Measurements from ENCODE around the gene TRIO. TPM values are rescaled to one million over a fixed set of nuclear protein-coding genes. Genes with fewer than 3 reads are reported as not detected.

The TRIO gene
- total and polyA plus RNA-seq, 2 of the 8 experiments (the other 6 are each of a cell fraction or from before 2014, with no cell fraction given) = 35.1 to 69.1 TPM

- 88% methylated on average over 1 of the region's 1 CpG; no CpG with 5 or more reads in 1 of the 2 experiments for WGBS, 2 experiments (ENCODE audit: extremely low coverage in 1 of 2, insufficient coverage in 1 of 2, insufficient read length in 1 of 2, insufficient replicate concordance in 2 of 2, low coverage in 1 of 2, low lambda C conversion rate in 2 of 2, missing lambda C conversion rate in 1 of 2)
- H4K20me1 ChIP-seq (replicated peaks in 1 of 2; ENCODE audit: control insufficient read depth in 1 of 2, insufficient read depth in 2 of 2, low read length in 2 of 2) = peaks cover 7 to 9% of the 10 kb centered on the region in 2 experiments
- POLR2A ChIA-PET (ENCODE audit: partially characterized antibody) = no interaction called here
- TF ChIP-seq RBBP5 (IDR thresholded peaks at IDR 0.05; ENCODE audit: borderline replicate concordance, low read depth, low read length) = no peak
- no peak for TF ChIP-seq USF2 (IDR thresholded peaks at IDR 0.05; ENCODE audit: low read length)
- no peak for TF ChIP-seq SP2 (IDR thresholded peaks at IDR 0.05; ENCODE audit: low read length)
- no peak for TF ChIP-seq ATF3 (IDR thresholded peaks at IDR 0.05; ENCODE audit: insufficient read depth, low read depth, low read length)
These were observed 213.2 kb downstream of the TRIO start for GRCh38 chr5:14356305-14356704.

More at GRCh38 chr5:14356305-14356704, 213.2 kb downstream of the TRIO start:
- no peak overlapping the region for H2BK15ac ChIP-seq (ENCODE audit: low read length)
- H3K23me2 ChIP-seq (ENCODE audit: low read depth, low read length) = no peaks in the 10 kb centered on the region
- H2BK5ac ChIP-seq (ENCODE audit: low read depth, low read length) = no peak overlapping the region
- H2BK120ac ChIP-seq (replicated peaks; ENCODE audit: low read depth, low read length) = no peak overlapping the region
- no peak overlapping the region for H3K4me3 ChIP-seq (ENCODE audit: extremely low read depth in 1 of 4, insufficient read depth in 2 of 4, low read depth in 3 of 4, low read length in 4 of 4)
- 0 out of 4 replicates have a peak, but pooled peaks cover 0 to 5% of the 10 kb centered on the region in 2 experiments for H3K79me2 ChIP-seq (ENCODE audit: control insufficient read depth in 1 of 2, insufficient read depth in 2 of 2, low read length in 2 of 2)
- no peak overlapping the region for H4K91ac ChIP-seq (replicated peaks; ENCODE audit: insufficient read length, low read length)
- H3K27ac ChIP-seq (ENCODE audit: low read depth, low read length) = no peak overlapping the region
- no peak overlapping the region for H3K14ac ChIP-seq (ENCODE audit: insufficient read length)
- H3K9me3 ChIP-seq (ENCODE audit: insufficient read depth in 2 of 2, low read depth in 1 of 2, low read length in 1 of 2) = no peaks in the 10 kb centered on the region
- H3K4ac ChIP-seq (replicated peaks; ENCODE audit: insufficient read length, low read depth, low read length) = no peak overlapping the region
- no peak overlapping the region; a peak in 1 of 4 replicates for H3K4me2 ChIP-seq (ENCODE audit: insufficient read depth in 1 of 2, low read depth in 2 of 2, low read length in 2 of 2)
- H2AK5ac ChIP-seq (ENCODE audit: low read depth, low read length) = no peak overlapping the region
- no peak overlapping the region for H3K23ac ChIP-seq (ENCODE audit: insufficient read length)
- peaks cover 6 to 19% (median 10%) of the 10 kb centered on the region in 4 experiments for H3K4me1 ChIP-seq (replicated peaks in 1 of 4; ENCODE audit: control insufficient read depth in 3 of 4, insufficient read depth in 4 of 4, low read length in 3 of 4)
- H3K56ac ChIP-seq (replicated peaks; ENCODE audit: insufficient read length, low read depth, low read length) = no peak overlapping the region
- H4K5ac ChIP-seq (ENCODE audit: insufficient read length, low read depth, low read length) = no peak overlapping the region
- no peak overlapping the region for H2BK12ac ChIP-seq (ENCODE audit: low read depth, low read length)
- no peak overlapping the region for H3K9ac ChIP-seq (replicated peaks in 1 of 4; ENCODE audit: extremely low read depth in 1 of 4, low read depth in 3 of 4, low read length in 3 of 4)
- CTCF ChIA-PET (ENCODE audit: partially characterized antibody) = interaction anchor here (0.7 to 15.3 kb wide), 7 partner anchors 8 to 292 kb away, joined by 3 to 155 read pairs (median 7); no protein-coding TSS in a partner anchor
- no peak overlapping the region for H2BK20ac ChIP-seq (ENCODE audit: low read length)
- no peak overlapping the region for H3K18ac ChIP-seq (ENCODE audit: extremely low read depth, low read length)
- peaks cover 4% of the 10 kb centered on the region; the same call in 1 of the 2 replicates for H3K79me1 ChIP-seq (ENCODE audit: low read depth, low read length)
- no peak overlapping the region for H4K8ac ChIP-seq (ENCODE audit: extremely low read depth, insufficient read depth, low read length)
- H3K36me3 ChIP-seq (ENCODE audit: control insufficient read depth in 2 of 4, insufficient read depth in 4 of 4, low read length in 3 of 4) = peaks cover 4 to 15% (median 11%) of the 10 kb centered on the region in 4 experiments; a peak in 6 of 8 replicates
- DNase-seq (ENCODE audit: low read depth in 1 of 2, low spot score in 2 of 2) (no peak), FAIRE-seq (no peak)
- H3K27me3 ChIP-seq (replicated peaks in 1 of 4; ENCODE audit: control insufficient read depth in 3 of 4, extremely low read depth in 1 of 4, insufficient read depth in 3 of 4, low read length in 3 of 4) = no peaks in the 10 kb centered on the region
- no peak overlapping the region for H2AFZ ChIP-seq (ENCODE audit: low read length)
